H1 (cell line): ENCODE data around the gene RIPK4. TPM values are rescaled to one million over a fixed set of nuclear protein-coding genes. Genes with fewer than 3 reads are reported as not detected.

Experiments used
- CTCF ChIA-PET: fragments of 300-600 bp; sonication (Branson Sonifier 250); formaldehyde crosslinking; loops from one replicate; lab custom pipeline; 2021; ENCODE audit not compliant: partially characterized antibody; lab: Charles Lee
- POLR2A ChIA-PET: fragments of 300-600 bp; sonication (Branson Sonifier 250); formaldehyde crosslinking; loops from one replicate; lab custom pipeline; 2021; ENCODE audit warnings: inconsistent platforms; ENCODE audit not compliant: partially characterized antibody; lab: Charles Lee
- DNase-seq, 2 experiments: peaks; one replicate each; pipeline versions ENCODE4 v3.0.0 to v3.0.0-alpha.2; 2010 to 2022; ENCODE audit warnings: low spot score in 2 of 2, low read depth in 1 of 2, mixed read lengths in 1 of 2
- FAIRE-seq: peaks from 2 replicates; lab custom pipeline; 2011; peaks lifted over from hg19 to GRCh38; lab: Jason Lieb, UNC
- H2AFZ ChIP-seq: 2 replicates; pipeline ENCODE4 v1.8.1; 2012; ENCODE audit warnings: low read length, inconsistent platforms
- H2AK5ac ChIP-seq: 2 replicates; pipeline ENCODE4 v1.6.1; 2013; ENCODE audit warnings: low read depth, low read length
- H2BK120ac ChIP-seq: replicated peaks from 2 replicates; pipeline ENCODE3; 2013; ENCODE audit warnings: low read depth, low read length, inconsistent platforms
- H2BK12ac ChIP-seq: 2 replicates; pipeline ENCODE4 v1.6.1; 2013; ENCODE audit warnings: low read depth, low read length
- H2BK15ac ChIP-seq: 2 replicates; pipeline ENCODE4 v1.6.1; 2013; ENCODE audit warnings: low read length
- H2BK20ac ChIP-seq: 2 replicates; pipeline ENCODE4 v1.6.1; 2013; ENCODE audit warnings: low read length
- H2BK5ac ChIP-seq: 2 replicates; pipeline ENCODE4 v1.6.1; 2013; ENCODE audit warnings: low read depth, low read length
- H3K14ac ChIP-seq: 2 replicates; pipeline ENCODE4 v1.6.1; 2013; ENCODE audit warnings: inconsistent platforms; ENCODE audit not compliant: insufficient read length
- H3K18ac ChIP-seq: 2 replicates; pipeline ENCODE4 v1.6.1; 2013; ENCODE audit warnings: low read length; ENCODE audit errors: extremely low read depth
- H3K23ac ChIP-seq: 2 replicates; pipeline ENCODE4 v1.6.1; 2013; ENCODE audit warnings: inconsistent platforms; ENCODE audit not compliant: insufficient read length
- H3K23me2 ChIP-seq: 2 replicates; pipeline ENCODE4 v1.6.1; 2013; ENCODE audit warnings: low read depth, low read length
- H3K27ac ChIP-seq: 2 replicates; pipeline ENCODE4 v1.6.1; 2011; ENCODE audit warnings: low read depth, low read length, inconsistent platforms
- H3K27me3 ChIP-seq, 4 experiments: replicated peaks in 1 of 4; 1 replicate in 1 of 4; 2 replicates in 3 of 4; pipeline versions ENCODE4 v1.6.1 to v1.8.1; 2011 to 2013; ENCODE audit warnings: low read length in 3 of 4, mild to moderate bottlenecking in 3 of 4, inconsistent platforms in 2 of 4, mixed read lengths in 2 of 4, moderate library complexity in 1 of 4; ENCODE audit not compliant: control insufficient read depth in 3 of 4, insufficient read depth in 3 of 4; ENCODE audit errors: extremely low read depth in 1 of 4
- H3K36me3 ChIP-seq, 4 experiments: 2 replicates each; pipeline versions ENCODE4 v1.6.1 to v1.8.1; 2011 to 2013; ENCODE audit warnings: mild to moderate bottlenecking in 4 of 4, low read length in 3 of 4, moderate library complexity in 2 of 4, control low read depth in 1 of 4, inconsistent platforms in 1 of 4; ENCODE audit not compliant: insufficient read depth in 4 of 4, control insufficient read depth in 2 of 4
- H3K4ac ChIP-seq: replicated peaks from 2 replicates; pipeline ENCODE3; 2013; ENCODE audit warnings: low read length, low read depth, mixed read lengths, inconsistent platforms; ENCODE audit not compliant: insufficient read length
- H3K4me1 ChIP-seq, 4 experiments: replicated peaks in 1 of 4; 1 replicate in 1 of 4; 2 replicates in 3 of 4; pipeline versions ENCODE4 v1.6.1 to v1.8.1; 2011 to 2013; ENCODE audit warnings: low read length in 3 of 4, inconsistent platforms in 2 of 4, mixed read lengths in 1 of 4; ENCODE audit not compliant: insufficient read depth in 4 of 4, control insufficient read depth in 3 of 4
- H3K4me2 ChIP-seq, 2 experiments: 2 replicates each; pipeline versions ENCODE4 v1.6.1 to v1.8.1; 2011 to 2013; ENCODE audit warnings: low read depth in 2 of 2, low read length in 2 of 2, control low read depth in 1 of 2, inconsistent platforms in 1 of 2, mild to moderate bottlenecking in 1 of 2; ENCODE audit not compliant: insufficient read depth in 1 of 2
- H3K4me3 ChIP-seq, 4 experiments: fragments of 200-600, 300-600 bp in 1 of 4; sonication (generic), shearing (Covaris generic), sonication (Bioruptor Twin) in 1 of 4; 2 replicates each; pipeline versions ENCODE4 v1.5.1 to v1.8.1; 2011 to 2016; ENCODE audit warnings: low read length in 4 of 4, low read depth in 3 of 4, control low read depth in 2 of 4, inconsistent platforms in 2 of 4, mild to moderate bottlenecking in 2 of 4, mixed read lengths in 1 of 4, moderate library complexity in 1 of 4; ENCODE audit not compliant: insufficient read depth in 2 of 4; ENCODE audit errors: extremely low read depth in 1 of 4
- H3K56ac ChIP-seq: replicated peaks from 2 replicates; pipeline ENCODE3; 2013; ENCODE audit warnings: low read depth, mild to moderate bottlenecking, mixed read lengths, low read length, inconsistent platforms; ENCODE audit not compliant: insufficient read length
- H3K79me1 ChIP-seq: 2 replicates; pipeline ENCODE4 v1.6.1; 2013; ENCODE audit warnings: low read depth, low read length, control low read depth
- H3K79me2 ChIP-seq, 2 experiments: 2 replicates each; pipeline versions ENCODE4 v1.6.1 to v1.8.1; 2012 to 2013; ENCODE audit warnings: low read length in 2 of 2, mild to moderate bottlenecking in 2 of 2, inconsistent platforms in 1 of 2; ENCODE audit not compliant: insufficient read depth in 2 of 2, control insufficient read depth in 1 of 2
- H3K9ac ChIP-seq, 4 experiments: replicated peaks in 1 of 4; 1 replicate in 1 of 4; 2 replicates in 3 of 4; pipeline versions ENCODE4 v1.6.1 to v1.8.1; 2011 to 2013; ENCODE audit warnings: low read depth in 3 of 4, low read length in 3 of 4, control low read depth in 2 of 4, mild to moderate bottlenecking in 2 of 4, moderate library complexity in 2 of 4, inconsistent platforms in 1 of 4; ENCODE audit errors: extremely low read depth in 1 of 4
- H3K9me3 ChIP-seq, 2 experiments: 2 replicates each; pipeline versions ENCODE4 v1.6.1 to v1.8.1; 2012 to 2013; ENCODE audit warnings: mild to moderate bottlenecking in 2 of 2, moderate library complexity in 2 of 2, control low read depth in 1 of 2, inconsistent platforms in 1 of 2, low read depth in 1 of 2, low read length in 1 of 2, mixed read lengths in 1 of 2; ENCODE audit not compliant: insufficient read depth in 2 of 2
- H4K20me1 ChIP-seq, 2 experiments: replicated peaks in 1 of 2; 2 replicates each; pipeline versions ENCODE3 to v1.8.1; 2011 to 2013; ENCODE audit warnings: inconsistent platforms in 2 of 2, low read length in 2 of 2, mild to moderate bottlenecking in 1 of 2; ENCODE audit not compliant: insufficient read depth in 2 of 2, control insufficient read depth in 1 of 2
- H4K5ac ChIP-seq: 2 replicates; pipeline ENCODE4 v1.6.1; 2013; ENCODE audit warnings: low read length, low read depth, mixed read lengths, inconsistent platforms; ENCODE audit not compliant: insufficient read length
- H4K8ac ChIP-seq: 2 replicates; pipeline ENCODE4 v1.8.0; 2013; ENCODE audit warnings: mild to moderate bottlenecking, moderate library complexity, low read length, inconsistent platforms; ENCODE audit not compliant: insufficient read depth; ENCODE audit errors: extremely low read depth
- H4K91ac ChIP-seq: replicated peaks from 2 replicates; pipeline ENCODE3; 2013; ENCODE audit warnings: low read length, mixed read lengths, inconsistent platforms; ENCODE audit not compliant: insufficient read length
- ASH2L ChIP-seq: fragments of 200-600, 300-600 bp; sonication (generic); IDR thresholded peaks from one replicate; pipeline ENCODE4 v1.7.1; 2017; ENCODE audit warnings: low read length
- CEBPB ChIP-seq: IDR thresholded peaks from 2 replicates; pipeline ENCODE4 v1.6.1; 2012; ENCODE audit warnings: low read depth, low read length
- FOSL1 ChIP-seq: IDR thresholded peaks from 2 replicates; pipeline ENCODE4 v1.6.1; 2011; ENCODE audit warnings: mild to moderate bottlenecking, low read depth, low read length, moderate library complexity; ENCODE audit not compliant: insufficient read depth
- GABPA ChIP-seq: IDR thresholded peaks from 2 replicates; pipeline ENCODE4 v1.6.1; 2011; ENCODE audit warnings: mild to moderate bottlenecking, low read length, moderate library complexity, borderline replicate concordance; ENCODE audit not compliant: insufficient read depth
- HDAC6 ChIP-seq: IDR thresholded peaks from one replicate; pipeline ENCODE4 v1.7.1; 2012; ENCODE audit warnings: low read depth, mild to moderate bottlenecking, inconsistent platforms, low read length, moderate library complexity
- KDM1A ChIP-seq: fragments of 200-600, 300-600 bp; sonication (generic); IDR thresholded peaks from 2 replicates; pipeline ENCODE4 v1.7.1; 2016; ENCODE audit warnings: mild to moderate bottlenecking, low read length, borderline replicate concordance
- PHF8 ChIP-seq: fragments of 200-600 bp; sonication (generic); conservative IDR thresholded peaks from 2 replicates; pipeline ENCODE4 v1.7.1; 2012; ENCODE audit warnings: low read depth, mild to moderate bottlenecking, inconsistent platforms, low read length, moderate library complexity
- RBBP5 ChIP-seq: IDR thresholded peaks from 2 replicates; pipeline ENCODE4 v1.7.1; 2012; ENCODE audit warnings: low read depth, mild to moderate bottlenecking, inconsistent platforms, low read length, moderate library complexity, borderline replicate concordance
- SIN3A ChIP-seq, 2 experiments: IDR thresholded peaks in 1 of 2; conservative IDR thresholded peaks in 1 of 2; 2 replicates each; pipeline ENCODE4 v1.6.1; 2011 to 2012; ENCODE audit warnings: low read length in 2 of 2, improper control_type of control experiment in 1 of 2, low read depth in 1 of 2, mild to moderate bottlenecking in 1 of 2
- SIRT6 ChIP-seq: IDR thresholded peaks from one replicate; pipeline ENCODE4 v1.7.1; 2012; ENCODE audit warnings: low read length, inconsistent platforms
- SIX5 ChIP-seq: IDR thresholded peaks from 2 replicates; pipeline ENCODE4 v1.6.1; 2011; ENCODE audit warnings: mild to moderate bottlenecking, low read depth, low read length
- SP2 ChIP-seq: IDR thresholded peaks from 2 replicates; pipeline ENCODE4 v1.6.1; 2012; ENCODE audit warnings: mild to moderate bottlenecking, low read length, inconsistent platforms
- SP4 ChIP-seq: IDR thresholded peaks from 2 replicates; pipeline ENCODE4 v1.6.1; 2012; ENCODE audit warnings: low read length, inconsistent platforms
- SRF ChIP-seq: IDR thresholded peaks from 2 replicates; pipeline ENCODE4 v1.6.1; 2011; ENCODE audit warnings: mild to moderate bottlenecking, low read depth, low read length, moderate library complexity
- TBP ChIP-seq: IDR thresholded peaks from 2 replicates; pipeline ENCODE4 v1.6.1; 2011; ENCODE audit warnings: low read depth, low read length, improper control_type of control experiment
- TCF12 ChIP-seq: IDR thresholded peaks from 2 replicates; pipeline ENCODE4 v1.6.1; 2011; ENCODE audit warnings: low read depth, mild to moderate bottlenecking, low read length
- WGBS, 2 experiments: shearing (Covaris generic) in 1 of 2; methylation state at CpG; one replicate each; pipeline versions ENCODE4 v1.1.6 to v1.1.7; 2013 to 2015; ENCODE audit warnings: low lambda C conversion rate in 2 of 2, mixed read lengths in 2 of 2, inconsistent platforms in 1 of 2, low coverage in 1 of 2, missing lambda C conversion rate in 1 of 2; ENCODE audit not compliant: insufficient replicate concordance in 2 of 2, insufficient coverage in 1 of 2, insufficient read length in 1 of 2; ENCODE audit errors: extremely low coverage in 1 of 2, missing lambda C conversion rate in 1 of 2; 5-methylcytosine and 5-hydroxymethylcytosine counted together
- polyA plus RNA-seq, 7 experiments: library from polyadenylated mRNA; depleted of rRNA in 3 of 7; stranded (reverse) in 5 of 7; unstranded in 2 of 7; fragments of >200 nt in 5 of 7; fragments of 200-250 nt in 2 of 7; gene quantifications; 1 replicate in 5 of 7; 2 replicates in 1 of 7; 4 replicates in 1 of 7; pipeline versions ENCODE4 v1.2.1 to v1.2.3, GENCODE V29; 2011 to 2013; ENCODE audit warnings: missing spikeins in 2 of 7, mixed read lengths in 2 of 7
- total RNA-seq: library from RNA; stranded (reverse); fragmentation: NEBNext Ultra II Directional; extraction: Animal tissue kit (Norgen Biotek cat#: 25700); gene quantifications from 2 replicates; pipeline ENCODE4 v1.2.1, GENCODE V29; 2021

Gene RIPK4
- total and polyA plus RNA-seq, 2 of the 8 experiments (the other 6 are each of a cell fraction or from before 2014, with no cell fraction given), result 2.7 to 5.6 TPM

DNA sequence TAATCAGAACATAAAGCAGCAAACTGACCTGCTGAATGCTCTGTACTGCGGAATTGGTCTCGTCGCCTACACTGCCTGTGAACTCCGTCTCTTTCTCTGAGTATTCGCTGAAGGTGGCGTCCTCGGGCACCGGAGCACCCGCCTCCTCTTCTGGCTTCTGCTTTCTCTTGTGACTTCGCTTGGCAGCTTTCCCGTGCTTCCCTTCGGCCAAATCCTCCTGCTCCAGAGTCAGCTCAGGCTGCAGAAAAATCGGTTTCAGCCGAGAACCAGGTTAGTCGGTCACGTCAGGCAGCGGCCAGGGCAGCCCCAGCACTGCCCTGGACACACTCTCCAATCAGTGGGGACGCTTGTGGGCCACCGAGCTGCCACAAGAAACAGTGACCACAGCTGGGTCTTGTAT lies 35.8 kb upstream of the RIPK4 start:
- no peak overlapping the region for H2BK5ac ChIP-seq
- H3K4me3 ChIP-seq, result no peak overlapping the region
- 94% methylated on average over 19 of the region's 19 CpGs; no CpG with 5 or more reads in 1 of the 2 experiments for WGBS, 2 experiments
- H2BK20ac ChIP-seq, result no peak overlapping the region
- ChIA-PET CTCF (interaction anchor here (1.5 kb wide), 2 partner anchors 14 to 190 kb away, joined by 4 to 8 read pairs; no protein-coding TSS in a partner anchor), POLR2A (no interaction called here)
- DNase-seq (no peak), FAIRE-seq (no peak)
- no peak overlapping the region for H2BK15ac ChIP-seq
- H3K36me3 ChIP-seq, result peaks cover 5 to 10% (median 8%) of the 10 kb centered on the region in 4 experiments; a peak in 6 of 8 replicates
- H4K20me1 ChIP-seq, result peaks cover 2 to 11% of the 10 kb centered on the region in 2 experiments
- H3K4me1 ChIP-seq, result no peaks in the 10 kb centered on the region
- no peak overlapping the region for H2AK5ac ChIP-seq
- H4K8ac ChIP-seq, result no peak overlapping the region
- no peaks in the 10 kb centered on the region for H3K79me2 ChIP-seq
- no peak overlapping the region for H3K27ac ChIP-seq
- H3K23me2 ChIP-seq, result peaks cover 14% of the 10 kb centered on the region; the same call in 1 of the 2 replicates
- no peaks in the 10 kb centered on the region for H3K9me3 ChIP-seq
- H2AFZ ChIP-seq, result no peak overlapping the region
- no peak overlapping the region for H3K4me2 ChIP-seq
- H3K14ac ChIP-seq, result no peak overlapping the region
- no peaks in the 10 kb centered on the region; the same call in 1 of the 2 replicates for H3K79me1 ChIP-seq
- no peak overlapping the region for H3K56ac ChIP-seq
- no peak overlapping the region for H2BK12ac ChIP-seq
- H4K5ac ChIP-seq, result no peak overlapping the region
- H3K23ac ChIP-seq, result no peak overlapping the region
- H3K9ac ChIP-seq, result no peak overlapping the region
- no peak overlapping the region for H4K91ac ChIP-seq
- H2BK120ac ChIP-seq, result no peak overlapping the region
- H3K4ac ChIP-seq, result no peak overlapping the region
- H3K27me3 ChIP-seq, result no peaks in the 10 kb centered on the region
- H3K18ac ChIP-seq, result no peak overlapping the region
- TF ChIP-seq TCF12, result no peak
- no peak for TF ChIP-seq ASH2L
- TF ChIP-seq FOSL1, result no peak
- TF ChIP-seq SIN3A (conservative IDR thresholded peaks at IDR 0.05 in 1 of 2, IDR thresholded peaks at IDR 0.05 in 1 of 2; ENCODE audit: low read depth in 1 of 2, low read length in 2 of 2), result no peak
- no peak for TF ChIP-seq CEBPB
- TF ChIP-seq TBP, result no peak
- no peak for TF ChIP-seq SIX5
- no peak for TF ChIP-seq SIRT6
- no peak for TF ChIP-seq GABPA
- no peak for TF ChIP-seq PHF8
- no peak for TF ChIP-seq SP2
- TF ChIP-seq KDM1A, result no peak
- no peak for TF ChIP-seq HDAC6
- no peak for TF ChIP-seq SP4
- TF ChIP-seq RBBP5, result no peak
- TF ChIP-seq SRF, result no peak
